HCT116 (cell line): Measurements from ENCODE around the gene ZNF577. TPM values are rescaled to one million over a fixed set of nuclear protein-coding genes. Genes with fewer than 3 reads are reported as not detected.

Experiments
- ATAC-seq: fragments of 200-7000 bp; cut with Tn5 transposase; 2 replicates; pipeline ENCODE4 v1.9.1; 2020; ENCODE audit warnings: mild to moderate bottlenecking, moderate library complexity
- BruUV-seq: library from RNA; stranded (reverse); fragments of 400-500 nt; replicated peaks from 2 replicates; lab custom pipeline; 2021; lab: Mats Ljungman, UMichigan
- CTCF ChIA-PET: fragments of 300-600 bp; sonication (Branson Sonifier 250); formaldehyde crosslinking; loops from one replicate; lab custom pipeline; 2021; ENCODE audit warnings: antibody characterized with exemption; lab: Charles Lee
- POLR2A ChIA-PET: fragments of 300-600, 350-600 bp; sonication (Branson Sonifier 250); formaldehyde crosslinking; loops from one replicate; lab custom pipeline; 2021; ENCODE audit warnings: antibody characterized with exemption; lab: Charles Lee
- RAD21 ChIA-PET, 2 experiments: fragments of 300-600 bp; sonication (Branson Sonifier 250); formaldehyde crosslinking; loops; one replicate each; lab custom pipeline; 2023; ENCODE audit warnings: low total read pairs in 2 of 2; ENCODE audit not compliant: uncharacterized antibody in 2 of 2, unreplicated experiment in 2 of 2, low non-redundant PET in 1 of 2; lab: Charles Lee
- DNase-seq: peaks from one replicate; pipeline ENCODE4 v3.0.0-alpha.2; 2010; ENCODE audit warnings: low read depth, low spot score
- H2AFZ ChIP-seq: fragments of 200-600 bp; shearing (Covaris generic), sonication (generic); 2 replicates; pipeline ENCODE4 v1.6.1; 2017; ENCODE audit warnings: low read depth, mixed run types, mixed read lengths, antibody characterized with exemption, low read length; ENCODE audit not compliant: poor library complexity, severe bottlenecking
- H3K27ac ChIP-seq: 2 replicates; pipeline ENCODE4 v1.5.1; 2012; ENCODE audit warnings: low read depth, low read length
- H3K27me3 ChIP-seq: fragments of 200-600 bp; sonication (generic); 2 replicates; pipeline ENCODE4 v1.6.1; 2016; ENCODE audit warnings: mixed run types, low read length, mixed read lengths; ENCODE audit not compliant: insufficient read depth
- H3K36me3 ChIP-seq, 2 experiments: fragments of 200-500 bp in 1 of 2; fragments of 200-600 bp in 1 of 2; sonication (Bioruptor generic) in 1 of 2; sonication (generic) in 1 of 2; 2 replicates each; pipeline versions ENCODE4 v1.5.1 to v1.6.1; 2014 to 2016; ENCODE audit warnings: low read length in 2 of 2, inconsistent platforms in 1 of 2, mixed read lengths in 1 of 2, mixed run types in 1 of 2; ENCODE audit not compliant: insufficient read depth in 2 of 2, control insufficient read depth in 1 of 2
- H3K4me1 ChIP-seq, 2 experiments: fragments of 200-600 bp in 1 of 2; sonication (generic) in 1 of 2; 2 replicates each; pipeline versions ENCODE4 v1.5.1 to v1.6.1; 2012 to 2017; ENCODE audit warnings: low read length in 2 of 2, inconsistent platforms in 1 of 2, mild to moderate bottlenecking in 1 of 2, mixed read lengths in 1 of 2, mixed run types in 1 of 2, moderate library complexity in 1 of 2; ENCODE audit not compliant: insufficient read depth in 2 of 2, control insufficient read depth in 1 of 2
- H3K4me2 ChIP-seq: fragments of 200-600 bp; sonication (generic); 2 replicates; pipeline ENCODE4 v1.6.1; 2017; ENCODE audit warnings: mixed run types, low read length, mixed read lengths
- H3K4me3 ChIP-seq, 2 experiments: fragments of 200-600 bp in 1 of 2; sonication (generic) in 1 of 2; replicated peaks in 1 of 2; 2 replicates each; pipeline ENCODE4 v1.5.1; 2011 to 2016; ENCODE audit warnings: low read length in 2 of 2, control low read depth in 1 of 2, low read depth in 1 of 2, mild to moderate bottlenecking in 1 of 2, mixed read lengths in 1 of 2, mixed run types in 1 of 2
- H3K79me2 ChIP-seq: fragments of 200-600 bp; sonication (generic); 2 replicates; pipeline ENCODE4 v1.6.1; 2017; ENCODE audit warnings: mild to moderate bottlenecking, mixed run types, low read length, moderate library complexity, mixed read lengths; ENCODE audit not compliant: insufficient read depth
- H3K9ac ChIP-seq: fragments of 200-600 bp; sonication (generic); 2 replicates; pipeline ENCODE4 v1.6.1; 2016; ENCODE audit warnings: low read length, mixed read lengths
- H3K9me2 ChIP-seq: fragments of 200-600 bp; sonication (generic), shearing (Covaris generic); 2 replicates; pipeline ENCODE4 v1.6.1; 2017; ENCODE audit warnings: mixed run types, mild to moderate bottlenecking, moderate library complexity; ENCODE audit not compliant: insufficient read depth
- H3K9me3 ChIP-seq, 2 experiments: fragments of 200-500 bp in 1 of 2; fragments of 200-600 bp in 1 of 2; sonication (Bioruptor generic) in 1 of 2; sonication (generic) in 1 of 2; 2 replicates each; pipeline ENCODE4 v1.6.1; 2014 to 2017; ENCODE audit warnings: low read length in 2 of 2, mixed read lengths in 2 of 2, inconsistent platforms in 1 of 2, low read depth in 1 of 2, mild to moderate bottlenecking in 1 of 2, mixed run types in 1 of 2, moderate library complexity in 1 of 2; ENCODE audit not compliant: control insufficient read depth in 1 of 2, insufficient read depth in 1 of 2
- H4K20me1 ChIP-seq: fragments of 200-600 bp; sonication (generic), shearing (Covaris generic); 2 replicates; pipeline ENCODE4 v1.6.1; 2017; ENCODE audit warnings: mixed run types, mild to moderate bottlenecking, moderate library complexity; ENCODE audit not compliant: insufficient read depth
- ATF3 ChIP-seq: IDR thresholded peaks from 2 replicates; pipeline ENCODE4 v1.6.1; 2012
- CEBPB ChIP-seq: IDR thresholded peaks from 2 replicates; pipeline ENCODE4 v1.6.1; 2012; ENCODE audit warnings: low read depth
- CTCF ChIP-seq, 3 experiments: fragments of 200-600 bp in 1 of 3; sonication (generic) in 1 of 3; IDR thresholded peaks in 2 of 3; conservative IDR thresholded peaks in 1 of 3; 2 replicates each; pipeline ENCODE4 v1.5.1; 2012 to 2017; ENCODE audit warnings: low read depth in 2 of 3, low read length in 2 of 3, antibody characterized with exemption in 1 of 3, borderline replicate concordance in 1 of 3, control low read depth in 1 of 3, mild to moderate bottlenecking in 1 of 3, mixed read lengths in 1 of 3, mixed run types in 1 of 3, moderate library complexity in 1 of 3; ENCODE audit not compliant: insufficient read depth in 1 of 3
- EGR1 ChIP-seq: IDR thresholded peaks from 2 replicates; pipeline ENCODE4 v1.6.1; 2012; ENCODE audit warnings: low read depth
- ELF1 ChIP-seq: IDR thresholded peaks from 2 replicates; pipeline ENCODE4 v1.6.1; 2012; ENCODE audit warnings: low read depth, borderline replicate concordance
- EZH2 ChIP-seq: fragments of 200-600 bp; sonication (generic); IDR thresholded peaks from 2 replicates; pipeline ENCODE4 v1.6.1; 2017; ENCODE audit warnings: antibody characterized with exemption, mixed run types
- FOSL1 ChIP-seq: IDR thresholded peaks from 2 replicates; pipeline ENCODE4 v1.6.1; 2012; ENCODE audit warnings: low read depth
- JUND ChIP-seq: IDR thresholded peaks from 2 replicates; pipeline ENCODE4 v1.6.1; 2012
- MAX ChIP-seq: IDR thresholded peaks from 2 replicates; pipeline ENCODE4 v1.6.1; 2012
- POLR2A ChIP-seq: IDR thresholded peaks from 2 replicates; pipeline ENCODE4 v1.7.0; 2011; ENCODE audit warnings: borderline replicate concordance; ENCODE audit not compliant: insufficient read depth, insufficient read length; ENCODE audit errors: extremely low read depth
- POLR2AphosphoS5 ChIP-seq: IDR thresholded peaks from 2 replicates; pipeline ENCODE4 v1.6.1; 2011; ENCODE audit warnings: mild to moderate bottlenecking, low read depth, low read length, moderate library complexity
- RAD21 ChIP-seq: IDR thresholded peaks from 2 replicates; pipeline ENCODE4 v1.6.1; 2012; ENCODE audit warnings: low read depth, mild to moderate bottlenecking
- REST ChIP-seq: IDR thresholded peaks from 2 replicates; pipeline ENCODE4 v1.6.1; 2012; ENCODE audit warnings: low read depth
- SIN3A ChIP-seq: IDR thresholded peaks from 2 replicates; pipeline ENCODE4 v1.6.1; 2012; ENCODE audit warnings: low read depth
- SRF ChIP-seq: IDR thresholded peaks from 2 replicates; pipeline ENCODE4 v1.6.1; 2012; ENCODE audit warnings: low read depth
- TCF7L2 ChIP-seq: IDR thresholded peaks from 2 replicates; pipeline ENCODE4 v1.7.0; 2011; ENCODE audit warnings: borderline replicate concordance, inconsistent platforms; ENCODE audit not compliant: insufficient read depth, insufficient read length; ENCODE audit errors: extremely low read depth
- YY1 ChIP-seq: IDR thresholded peaks from 2 replicates; pipeline ENCODE4 v1.6.1; 2011; ENCODE audit warnings: low read length, low read depth, moderate library complexity, mild to moderate bottlenecking; ENCODE audit not compliant: insufficient replicate concordance; ENCODE audit errors: extremely low read depth
- ZBTB33 ChIP-seq: IDR thresholded peaks from 2 replicates; pipeline ENCODE4 v1.6.1; 2011; ENCODE audit warnings: mild to moderate bottlenecking, low read length, moderate library complexity; ENCODE audit not compliant: insufficient replicate concordance; ENCODE audit errors: extremely low read depth
- ZNF274 ChIP-seq: fragments of 200-500 bp; sonication (Bioruptor generic); IDR thresholded peaks from 2 replicates; pipeline ENCODE4 v1.6.1; 2014; ENCODE audit warnings: mild to moderate bottlenecking, low read depth, low read length, inconsistent platforms
- intact Hi-C: fragments of 100-400 bp; cut with micrococcal nuclease; formaldehyde crosslinking; loops from 2 replicates; pipeline ENCODE4 v1.10.0; 2022
- total RNA-seq: library from RNA; stranded (reverse); gene quantifications from one replicate; pipeline ENCODE4 v1.2.1, GENCODE V29; 2021; ENCODE audit not compliant: unreplicated experiment

Gene ZNF577
- total RNA-seq, 1 experiment from 2014 or later = 5.8 TPM

- peak; percentile 16; the same call in 1 of the 2 replicates for ATAC-seq
- H3K9me2 ChIP-seq = no peaks in the 10 kb centered on the region
- H3K9ac ChIP-seq = no peak overlapping the region
- ChIA-PET POLR2A (no interaction called here), CTCF (no interaction called here), RAD21 (no interaction called here)
- H3K27ac ChIP-seq = no peak overlapping the region
- no peaks in the 10 kb centered on the region for H3K27me3 ChIP-seq
- peaks cover 0 to 4% of the 10 kb centered on the region in 2 experiments; a peak in 1 of 4 replicates for H3K4me1 ChIP-seq
- H2AFZ ChIP-seq = peak overlapping the region; percentile 34
- H3K4me2 ChIP-seq = peak overlapping the region; percentile 77
- DNase-seq = no peak
- peak overlapping the region; percentile 71 to 72 for H3K4me3 ChIP-seq
- peaks cover 0 to 2% of the 10 kb centered on the region in 2 experiments; a peak in 1 of 4 replicates for H3K36me3 ChIP-seq
- intact Hi-C loops = loop anchor here (1.0 kb wide), 1 partner anchor 22 kb away; the partner anchor contains the start of gene ZNF613
- H4K20me1 ChIP-seq = no peaks in the 10 kb centered on the region
- H3K9me3 ChIP-seq = peaks cover 7 to 14% of the 10 kb centered on the region in 2 experiments; a peak in 3 of 4 replicates
- peaks cover 43% of the 10 kb centered on the region for H3K79me2 ChIP-seq
- BruUV-seq = no TSS peak
- no peak for TF ChIP-seq RAD21
- TF ChIP-seq CTCF (IDR thresholded peaks at IDR 0.05 in 2 of 3, conservative IDR thresholded peaks at IDR 0.05 in 1 of 3; ENCODE audit: borderline replicate concordance in 1 of 3, insufficient read depth in 1 of 3, low read depth in 2 of 3, low read length in 2 of 3) = no peak
- TF ChIP-seq ZBTB33 = no peak
- no peak for TF ChIP-seq ATF3
- TF ChIP-seq TCF7L2 = no peak
- TF ChIP-seq FOSL1 = no peak
- no peak for TF ChIP-seq YY1
- TF ChIP-seq POLR2A = no peak
- no peak for TF ChIP-seq ZNF274
- TF ChIP-seq EGR1 = no peak
- no peak for TF ChIP-seq ELF1
- TF ChIP-seq SIN3A = no peak
- no peak for TF ChIP-seq JUND
- TF ChIP-seq CEBPB = no peak
- TF ChIP-seq EZH2 = no peak
- no peak for TF ChIP-seq MAX
- TF ChIP-seq POLR2AphosphoS5 = no peak
- TF ChIP-seq SRF = no peak
- no peak for TF ChIP-seq REST
Observed at GRCh38 chr19:51905206-51905605, 17.5 kb upstream of the ZNF577 start.
